Astrocyte (in vitro differentiated cells and primary cell): Measurements from ENCODE around the gene ZC3H12D.

Source experiments
- EZH2 ChIP-seq: IDR thresholded peaks from 2 replicates; pipeline ENCODE4 v1.6.1; 2012; ENCODE audit warnings: mild to moderate bottlenecking, low read length, inconsistent platforms; ENCODE audit not compliant: insufficient read depth
- TF ChIP-seq, protein P1 (sequence below): IDR thresholded peaks from 2 replicates; pipeline ENCODE4 v1.5.1; 2011; ENCODE audit warnings: low read depth, mild to moderate bottlenecking, inconsistent platforms, low read length, moderate library complexity; ENCODE audit not compliant: insufficient read depth

DNA sequence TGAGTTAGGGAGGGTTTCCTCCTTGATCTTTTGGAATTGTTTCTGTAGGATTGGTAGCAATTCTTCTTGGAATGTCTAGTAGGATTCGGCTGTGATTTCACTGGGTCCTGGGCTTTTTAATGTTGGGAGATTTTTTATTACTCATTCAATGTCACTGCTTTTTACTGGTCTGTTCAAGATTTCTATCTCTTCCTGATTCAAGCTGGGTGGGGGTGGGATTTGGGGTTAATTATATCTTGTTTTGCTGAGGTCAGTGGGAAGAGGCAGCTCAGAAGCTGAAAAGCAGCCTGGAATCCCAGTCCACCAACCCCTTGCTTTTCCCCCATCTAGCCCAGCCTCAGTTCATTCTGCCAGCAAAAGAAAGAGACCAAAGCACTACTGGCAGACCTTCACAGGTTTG lies 45.2 kb downstream of the ZC3H12D start:
- TF ChIP-seq EZH2 = no peak
- TF ChIP-seq, protein P1, sequence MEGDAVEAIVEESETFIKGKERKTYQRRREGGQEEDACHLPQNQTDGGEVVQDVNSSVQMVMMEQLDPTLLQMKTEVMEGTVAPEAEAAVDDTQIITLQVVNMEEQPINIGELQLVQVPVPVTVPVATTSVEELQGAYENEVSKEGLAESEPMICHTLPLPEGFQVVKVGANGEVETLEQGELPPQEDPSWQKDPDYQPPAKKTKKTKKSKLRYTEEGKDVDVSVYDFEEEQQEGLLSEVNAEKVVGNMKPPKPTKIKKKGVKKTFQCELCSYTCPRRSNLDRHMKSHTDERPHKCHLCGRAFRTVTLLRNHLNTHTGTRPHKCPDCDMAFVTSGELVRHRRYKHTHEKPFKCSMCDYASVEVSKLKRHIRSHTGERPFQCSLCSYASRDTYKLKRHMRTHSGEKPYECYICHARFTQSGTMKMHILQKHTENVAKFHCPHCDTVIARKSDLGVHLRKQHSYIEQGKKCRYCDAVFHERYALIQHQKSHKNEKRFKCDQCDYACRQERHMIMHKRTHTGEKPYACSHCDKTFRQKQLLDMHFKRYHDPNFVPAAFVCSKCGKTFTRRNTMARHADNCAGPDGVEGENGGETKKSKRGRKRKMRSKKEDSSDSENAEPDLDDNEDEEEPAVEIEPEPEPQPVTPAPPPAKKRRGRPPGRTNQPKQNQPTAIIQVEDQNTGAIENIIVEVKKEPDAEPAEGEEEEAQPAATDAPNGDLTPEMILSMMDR = no peak
